ENCODE measurements around the gene SLC25A21.
"Not testable (repeated sequence)": the region's sequence is repeated elsewhere in the genome, so short reads cannot be mapped to it uniquely, and the experiment has no call there.

The SLC25A21 gene

GRCh38 chr14:36750244-36750643 is 422.2 kb downstream of the SLC25A21 start:
- no peak for DNase-seq

- no peak for DNase-seq
These were observed 423.7 kb downstream of the SLC25A21 start for GRCh38 chr14:36748610-36749213.

- peak; percentile 4 for DNase-seq
These were observed 424.8 kb downstream of the SLC25A21 start for GRCh38 chr14:36747411-36748184.

GRCh38 chr14:36746872-36747271 is 425.5 kb downstream of the SLC25A21 start:
- DNase-seq = no peak

- DNase-seq = no peak
These were observed 430.5 kb downstream of the SLC25A21 start for GRCh38 chr14:36741858-36742257.

GRCh38 chr14:36738269-36738668 is 434.1 kb downstream of the SLC25A21 start:
- DNase-seq = no peak

GRCh38 chr14:36726128-36726527 is 446.3 kb downstream of the SLC25A21 start:
- DNase-seq = no peak

- no peak for DNase-seq
These were observed 448.2 kb downstream of the SLC25A21 start for GRCh38 chr14:36724162-36724561.

GRCh38 chr14:36723530-36723929 is 448.9 kb downstream of the SLC25A21 start:
- no peak for DNase-seq

GRCh38 chr14:36721877-36722276 is 450.5 kb downstream of the SLC25A21 start:
- no peak for DNase-seq

- DNase-seq = no peak
These were observed 451.7 kb downstream of the SLC25A21 start for GRCh38 chr14:36720657-36721056.

- DNase-seq = no peak
These were observed 452.6 kb downstream of the SLC25A21 start for GRCh38 chr14:36719823-36720222.

- DNase-seq = no peak
These were observed 454.2 kb downstream of the SLC25A21 start for GRCh38 chr14:36718216-36718615.

GRCh38 chr14:36717363-36717762 is 455.0 kb downstream of the SLC25A21 start:
- no peak for DNase-seq

- DNase-seq = no peak
These were observed 455.7 kb downstream of the SLC25A21 start for GRCh38 chr14:36716614-36717184.

GRCh38 chr14:36713960-36714703 is 458.3 kb downstream of the SLC25A21 start:
- no peak for DNase-seq

GRCh38 chr14:36707570-36707969 is 464.8 kb downstream of the SLC25A21 start:
- DNase-seq = no peak

GRCh38 chr14:36702474-36702873 is 469.9 kb downstream of the SLC25A21 start:
- no peak for DNase-seq

GRCh38 chr14:36701132-36701531 is 471.3 kb downstream of the SLC25A21 start:
- no peak for DNase-seq

- DNase-seq = no peak
These were observed 471.8 kb downstream of the SLC25A21 start for GRCh38 chr14:36700651-36701050.

- DNase-seq = not testable (repeated sequence)
These were observed 473.0 kb downstream of the SLC25A21 start for GRCh38 chr14:36699420-36699819.

- DNase-seq = no peak
These were observed 481.9 kb downstream of the SLC25A21 start for GRCh38 chr14:36690311-36691040.

- DNase-seq = no peak
These were observed 487.5 kb downstream of the SLC25A21 start for GRCh38 chr14:36684946-36685345.
